Activated naive CD4-positive, alpha-beta T cell treated with Interleukin-2 at 50 U/mL for 16 hours (primary cell): ENCODE measurements around the gene SLC2A1.

Experiments used
- DNase-seq: peaks from one replicate; pipeline ENCODE4 v3.0.0-alpha.2; 2020

SLC2A1 gene

GRCh38 chr1:42887366-42887765, 71.3 kb downstream of the SLC2A1 start:
- DNase-seq: no peak

GRCh38 chr1:42886800-42887199, 71.9 kb downstream of the SLC2A1 start:
- no peak for DNase-seq

GRCh38 chr1:42886046-42886739, 72.5 kb downstream of the SLC2A1 start:
- DNase-seq: no peak

- DNase-seq: no peak
Observed at GRCh38 chr1:42880384-42880783, 78.3 kb downstream of the SLC2A1 start.

GRCh38 chr1:42877380-42877779, 81.3 kb downstream of the SLC2A1 start:
- DNase-seq: no peak

- DNase-seq: no peak
Observed at GRCh38 chr1:42876009-42876408, 82.7 kb downstream of the SLC2A1 start.
